Transverse colon (tissue), 3 donors: ENCODE data around the gene SPCS1.

Experiments used
- POLR2A ChIP-seq: fragments of 450-650 bp; IDR thresholded peaks from one replicate; pipeline ENCODE4 v1.6.1; 2016; ENCODE audit warnings: antibody characterized with exemption, mild to moderate bottlenecking, moderate library complexity
- TF ChIP-seq, protein P1 (sequence below), 5 experiments: fragments of 200-600 bp in 3 of 5; fragments of 450-650 bp in 2 of 5; sonication (generic) in 3 of 5; IDR thresholded peaks; 1 replicate in 2 of 5; 2 replicates in 3 of 5; pipeline ENCODE4 v1.5.1; 2016 to 2017; ENCODE audit warnings: antibody characterized with exemption in 5 of 5, inconsistent platforms in 3 of 5, mild to moderate bottlenecking in 2 of 5, moderate library complexity in 1 of 5

DNA sequence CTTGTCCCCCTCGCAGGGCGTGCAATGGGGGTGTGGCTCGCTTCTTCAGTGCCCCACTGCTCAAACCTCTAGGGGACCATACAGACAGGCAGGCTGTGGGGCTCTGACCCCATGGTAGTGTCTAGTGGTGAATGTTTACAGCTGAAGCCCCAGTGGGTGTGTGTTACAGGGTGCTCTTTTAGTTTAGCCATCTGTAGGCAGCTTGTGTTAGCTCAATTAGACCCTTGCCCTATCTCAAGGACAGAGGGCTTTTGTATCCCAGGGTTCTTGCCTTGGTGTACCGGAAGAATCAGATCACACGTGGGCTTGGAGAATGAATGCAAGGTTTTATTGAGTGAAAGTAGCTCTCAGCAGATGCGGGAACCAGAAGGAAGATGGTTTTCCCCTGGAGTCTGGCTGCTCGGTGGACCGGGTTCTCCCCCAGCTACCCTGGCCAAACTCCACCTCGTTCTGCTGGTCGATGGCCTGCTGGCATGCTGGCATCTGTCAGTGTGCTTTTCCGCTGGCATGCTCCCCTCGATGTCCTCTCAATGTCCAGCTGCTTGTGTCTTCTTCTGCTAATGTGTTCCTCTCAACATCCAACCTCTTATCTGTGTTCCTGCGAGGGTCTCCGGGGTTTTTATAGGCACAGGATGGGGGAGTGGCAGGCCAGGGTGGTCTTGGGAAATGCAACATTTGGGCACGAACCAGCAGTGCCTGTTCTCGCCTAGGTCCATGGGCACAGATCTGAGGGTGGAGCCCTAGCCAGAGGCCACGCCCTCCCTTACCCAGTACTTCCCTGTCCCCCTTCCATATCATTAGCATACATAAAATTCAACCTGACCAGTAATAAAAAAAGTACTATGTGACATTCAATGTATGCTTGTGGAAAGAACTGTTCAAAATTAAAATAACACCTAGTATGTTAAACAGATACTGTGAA lies 6.6 kb downstream of the SPCS1 start:
- TF ChIP-seq POLR2A: no peak
- TF ChIP-seq, protein P1, sequence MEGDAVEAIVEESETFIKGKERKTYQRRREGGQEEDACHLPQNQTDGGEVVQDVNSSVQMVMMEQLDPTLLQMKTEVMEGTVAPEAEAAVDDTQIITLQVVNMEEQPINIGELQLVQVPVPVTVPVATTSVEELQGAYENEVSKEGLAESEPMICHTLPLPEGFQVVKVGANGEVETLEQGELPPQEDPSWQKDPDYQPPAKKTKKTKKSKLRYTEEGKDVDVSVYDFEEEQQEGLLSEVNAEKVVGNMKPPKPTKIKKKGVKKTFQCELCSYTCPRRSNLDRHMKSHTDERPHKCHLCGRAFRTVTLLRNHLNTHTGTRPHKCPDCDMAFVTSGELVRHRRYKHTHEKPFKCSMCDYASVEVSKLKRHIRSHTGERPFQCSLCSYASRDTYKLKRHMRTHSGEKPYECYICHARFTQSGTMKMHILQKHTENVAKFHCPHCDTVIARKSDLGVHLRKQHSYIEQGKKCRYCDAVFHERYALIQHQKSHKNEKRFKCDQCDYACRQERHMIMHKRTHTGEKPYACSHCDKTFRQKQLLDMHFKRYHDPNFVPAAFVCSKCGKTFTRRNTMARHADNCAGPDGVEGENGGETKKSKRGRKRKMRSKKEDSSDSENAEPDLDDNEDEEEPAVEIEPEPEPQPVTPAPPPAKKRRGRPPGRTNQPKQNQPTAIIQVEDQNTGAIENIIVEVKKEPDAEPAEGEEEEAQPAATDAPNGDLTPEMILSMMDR (IDR thresholded peaks at IDR 0.05): no peak
